LNCAP (cell line): Measurements from ENCODE around the gene CLDND2.

Source experiments
- CTCF ChIP-seq: fragments of 450-650 bp; IDR thresholded peaks from 2 replicates; pipeline ENCODE4 v1.5.1; 2017; ENCODE audit warnings: mild to moderate bottlenecking

The CLDND2 gene

GRCh38 chr19:51399231-51399630, 30.4 kb upstream of the CLDND2 start:
- TF ChIP-seq CTCF: no peak

- TF ChIP-seq CTCF: peak; percentile 73
Observed at GRCh38 chr19:51398096-51398704, 29.4 kb upstream of the CLDND2 start.

- TF ChIP-seq CTCF: no peak
Observed at GRCh38 chr19:51396175-51396574, 27.4 kb upstream of the CLDND2 start.

GRCh38 chr19:51394050-51394836, 25.4 kb upstream of the CLDND2 start:
- peak; percentile 14; the same call in 1 of the 2 replicates for TF ChIP-seq CTCF

GRCh38 chr19:51392701-51393100, 23.9 kb upstream of the CLDND2 start:
- no peak for TF ChIP-seq CTCF

- no peak for TF ChIP-seq CTCF
Observed at GRCh38 chr19:51391073-51391611, 22.3 kb upstream of the CLDND2 start.

- TF ChIP-seq CTCF: no peak
Observed at GRCh38 chr19:51389143-51389542, 20.3 kb upstream of the CLDND2 start.
